HepG2 (cell line): Measurements from ENCODE around the gene SLC13A3. TPM values are rescaled to one million over a fixed set of nuclear protein-coding genes. Genes with fewer than 3 reads are reported as not detected.

Experiments
- ATAC-seq: fragments of 200-7000 bp; cut with Tn5 transposase; 3 replicates; pipeline ENCODE4 v1.9.1; 2020; ENCODE audit warnings: mild to moderate bottlenecking, moderate library complexity
- BruUV-seq: library from RNA; stranded (reverse); fragments of 400-500 nt; replicated peaks from 2 replicates; lab custom pipeline; 2021; lab: Mats Ljungman, UMichigan
- CTCF ChIA-PET: fragments of 300-600 bp; formaldehyde crosslinking; extraction: SDS; loops from one replicate; lab custom pipeline; 2021; ENCODE audit warnings: low total read pairs, inconsistent platforms, low intra/inter-chr PET ratio; lab: Yijun Ruan, JAX
- POLR2A ChIA-PET: fragments of 350-600 bp; sonication (Branson Sonifier 250); formaldehyde crosslinking; loops from one replicate; lab custom pipeline; 2020; ENCODE audit warnings: antibody characterized with exemption, inconsistent platforms; lab: Yijun Ruan, JAX
- DNase-seq: peaks from one replicate; pipeline ENCODE4 v3.0.0-alpha.2; 2015; ENCODE audit warnings: low spot score
- FAIRE-seq: peaks from 3 replicates; lab custom pipeline; 2011; peaks lifted over from hg19 to GRCh38; lab: Jason Lieb, UNC
- H2AFZ ChIP-seq: one replicate; pipeline ENCODE4 v1.6.1; 2011; ENCODE audit warnings: low read length, inconsistent platforms
- H3K27ac ChIP-seq: fragments of 300-600 bp; 3 replicates; pipeline ENCODE4 v1.8.0; 2011; ENCODE audit warnings: mixed run types, mild to moderate bottlenecking, mixed read lengths, low read length, inconsistent platforms; ENCODE audit not compliant: insufficient read depth; ENCODE audit errors: extremely low read length
- H3K27me3 ChIP-seq, 2 experiments: fragments of 200-600 bp in 1 of 2; 2 replicates in 1 of 2; 3 replicates in 1 of 2; pipeline versions ENCODE4 v1.6.0 to v1.8.0; 2011; ENCODE audit warnings: low read length in 2 of 2, mild to moderate bottlenecking in 2 of 2, moderate library complexity in 2 of 2, inconsistent platforms in 1 of 2; ENCODE audit not compliant: insufficient read depth in 2 of 2, control insufficient read depth in 1 of 2
- H3K36me3 ChIP-seq, 2 experiments: fragments of 200-600 bp in 1 of 2; replicated peaks in 1 of 2; 2 replicates in 1 of 2; 3 replicates in 1 of 2; pipeline versions ENCODE4 v1.5.1 to v1.8.0; 2011; ENCODE audit warnings: low read length in 2 of 2, inconsistent platforms in 1 of 2; ENCODE audit not compliant: insufficient read depth in 2 of 2, control insufficient read depth in 1 of 2
- H3K4me1 ChIP-seq: 2 replicates; pipeline ENCODE4 v1.5.1; 2012; ENCODE audit warnings: low read length, inconsistent platforms; ENCODE audit not compliant: insufficient read depth
- H3K4me2 ChIP-seq: 2 replicates; pipeline ENCODE4 v1.6.0; 2011; ENCODE audit warnings: low read depth, low read length, inconsistent platforms
- H3K4me3 ChIP-seq, 3 experiments: fragments of 200-600 bp in 1 of 3; sonication (generic), shearing (Covaris generic) in 1 of 3; replicated peaks in 1 of 3; 2 replicates each; pipeline ENCODE4 v1.5.1; 2011 to 2016; ENCODE audit warnings: low read length in 3 of 3, inconsistent platforms in 2 of 3, low read depth in 2 of 3, mild to moderate bottlenecking in 2 of 3, control low read depth in 1 of 3, mixed read lengths in 1 of 3; ENCODE audit not compliant: insufficient read depth in 1 of 3
- H3K79me2 ChIP-seq: one replicate; pipeline ENCODE4 v1.6.1; 2011; ENCODE audit warnings: low read length, inconsistent platforms; ENCODE audit not compliant: insufficient read depth
- H3K9ac ChIP-seq: 2 replicates; pipeline ENCODE4 v1.6.0; 2011; ENCODE audit warnings: mild to moderate bottlenecking, low read depth, low read length, inconsistent platforms; ENCODE audit not compliant: insufficient read depth
- H3K9me3 ChIP-seq: 2 replicates; pipeline ENCODE4 v1.5.1; 2012; ENCODE audit warnings: mild to moderate bottlenecking, low read length
- H4K20me1 ChIP-seq: 2 replicates; pipeline ENCODE4 v1.6.0; 2011; ENCODE audit warnings: inconsistent platforms, mild to moderate bottlenecking, low read length, moderate library complexity; ENCODE audit not compliant: insufficient read depth
- SP5 ChIP-seq: IDR thresholded peaks from 2 replicates; pipeline ENCODE4 v1.6.1; 2016; ENCODE audit warnings: low read depth, borderline replicate concordance
- ZBTB7A ChIP-seq: sonication (generic); formaldehyde crosslinking; IDR thresholded peaks from 2 replicates; pipeline ENCODE4 v1.8.0; 2022; ENCODE audit warnings: mild to moderate bottlenecking, missing genetic modification reagents
- ZKSCAN1 ChIP-seq: fragments of 150-350 bp; IDR thresholded peaks from 2 replicates; pipeline ENCODE4 v1.6.1; 2014; ENCODE audit warnings: low read length
- ZNF629 ChIP-seq: sonication (generic); formaldehyde crosslinking; conservative IDR thresholded peaks from 2 replicates; pipeline ENCODE4 v1.5.0; 2020; ENCODE audit warnings: missing genetic modification reagents
- WGBS: methylation state at CpG from one replicate; pipeline ENCODE4 v1.1.6; 2017; ENCODE audit warnings: low lambda C conversion rate; 5-methylcytosine and 5-hydroxymethylcytosine counted together
- in situ Hi-C: cut with HindIII; loops from 2 replicates; pipeline ENCODE4 v1.10.0; 2017; ENCODE audit warnings: low pct_unique_long_range_greater_than_20kb; ENCODE audit not compliant: extremely low pct_ligation_motif_present
- intact Hi-C: fragments of 100-400 bp; cut with micrococcal nuclease; formaldehyde crosslinking; loops from one replicate; pipeline ENCODE4 v1.10.0; 2022; ENCODE audit not compliant: unreplicated experiment
- polyA plus RNA-seq, 8 experiments: library from polyadenylated mRNA; depleted of rRNA in 3 of 8; stranded (reverse) in 7 of 8; unstranded in 1 of 8; fragments of >200 nt; fragmentation: Illumina TruSeq in 4 of 8; extraction: Trizol in 4 of 8; gene quantifications; 2 replicates each; pipeline versions ENCODE4 v1.2.1 to v1.2.3, GENCODE V29; 2011 to 2016; ENCODE audit warnings: low read depth in 4 of 8, missing spikeins in 1 of 8, mixed read lengths in 1 of 8; ENCODE audit not compliant: insufficient read depth in 1 of 8
- total RNA-seq, 5 experiments: library from RNA; depleted of rRNA; stranded (reverse); fragments of >200 nt; fragmentation: Illumina TruSeq; extraction: Trizol; gene quantifications; 2 replicates each; pipeline ENCODE4 v1.2.3, GENCODE V29; 2016; ENCODE audit warnings: low read depth in 1 of 5
- TF ChIP-seq, protein P1 (sequence below): sonication (generic); formaldehyde crosslinking; IDR thresholded peaks from 2 replicates; pipeline ENCODE4 v1.5.0; 2020; ENCODE audit warnings: mild to moderate bottlenecking, missing genetic modification reagents
- TF ChIP-seq, protein P2 (sequence below): IDR thresholded peaks from 2 replicates; pipeline ENCODE4 v1.6.1; 2016; ENCODE audit warnings: low read depth, borderline replicate concordance

Gene SLC13A3
- total and polyA plus RNA-seq, 2 of the 13 experiments (the other 11 are each of a cell fraction or from before 2014, with no cell fraction given) = 66.5 to 76.0 TPM

DNA sequence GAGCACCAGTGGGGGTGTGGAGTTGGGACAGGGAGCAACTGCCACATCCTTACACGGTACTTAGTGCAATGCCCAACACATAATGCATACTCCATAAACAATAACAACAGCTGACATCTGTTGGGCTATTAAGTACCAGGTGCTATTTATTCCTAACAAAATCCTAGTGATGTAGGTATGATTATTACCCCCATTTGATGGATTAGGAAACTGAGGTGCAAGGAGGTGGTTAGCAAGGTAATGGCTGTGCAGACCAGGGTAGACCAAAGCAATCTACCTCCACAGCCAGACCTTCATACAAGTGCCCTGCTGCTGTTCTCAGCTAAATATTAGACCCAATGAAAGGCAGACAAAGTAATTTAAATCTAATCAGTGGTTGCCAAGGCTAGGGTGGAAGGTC lies 36.8 kb downstream of the SLC13A3 start:
- TF ChIP-seq, protein P1, sequence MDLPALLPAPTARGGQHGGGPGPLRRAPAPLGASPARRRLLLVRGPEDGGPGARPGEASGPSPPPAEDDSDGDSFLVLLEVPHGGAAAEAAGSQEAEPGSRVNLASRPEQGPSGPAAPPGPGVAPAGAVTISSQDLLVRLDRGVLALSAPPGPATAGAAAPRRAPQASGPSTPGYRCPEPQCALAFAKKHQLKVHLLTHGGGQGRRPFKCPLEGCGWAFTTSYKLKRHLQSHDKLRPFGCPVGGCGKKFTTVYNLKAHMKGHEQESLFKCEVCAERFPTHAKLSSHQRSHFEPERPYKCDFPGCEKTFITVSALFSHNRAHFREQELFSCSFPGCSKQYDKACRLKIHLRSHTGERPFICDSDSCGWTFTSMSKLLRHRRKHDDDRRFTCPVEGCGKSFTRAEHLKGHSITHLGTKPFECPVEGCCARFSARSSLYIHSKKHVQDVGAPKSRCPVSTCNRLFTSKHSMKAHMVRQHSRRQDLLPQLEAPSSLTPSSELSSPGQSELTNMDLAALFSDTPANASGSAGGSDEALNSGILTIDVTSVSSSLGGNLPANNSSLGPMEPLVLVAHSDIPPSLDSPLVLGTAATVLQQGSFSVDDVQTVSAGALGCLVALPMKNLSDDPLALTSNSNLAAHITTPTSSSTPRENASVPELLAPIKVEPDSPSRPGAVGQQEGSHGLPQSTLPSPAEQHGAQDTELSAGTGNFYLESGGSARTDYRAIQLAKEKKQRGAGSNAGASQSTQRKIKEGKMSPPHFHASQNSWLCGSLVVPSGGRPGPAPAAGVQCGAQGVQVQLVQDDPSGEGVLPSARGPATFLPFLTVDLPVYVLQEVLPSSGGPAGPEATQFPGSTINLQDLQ (CRISPR knock-in tag) = 0 out of 2 replicates have a peak, but pooled peaks have one; percentile 37
- TF ChIP-seq, protein P2, sequence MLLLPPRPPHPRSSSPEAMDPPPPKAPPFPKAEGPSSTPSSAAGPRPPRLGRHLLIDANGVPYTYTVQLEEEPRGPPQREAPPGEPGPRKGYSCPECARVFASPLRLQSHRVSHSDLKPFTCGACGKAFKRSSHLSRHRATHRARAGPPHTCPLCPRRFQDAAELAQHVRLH (CRISPR knock-in tag) = no peak
- peak; percentile 26; the same call in 1 of the 2 replicates for TF ChIP-seq ZBTB7A (CRISPR knock-in tag)
- peak; percentile 79 for TF ChIP-seq ZNF629
- TF ChIP-seq, all 625 proteins: peak for 3
- H3K9ac ChIP-seq = no peak overlapping the region
- POLR2A ChIA-PET = no interaction called here
- H2AFZ ChIP-seq = no peak overlapping the region
- no peaks in the 10 kb centered on the region for H4K20me1 ChIP-seq
- in situ Hi-C loops (no loop called here), intact Hi-C loops (no loop called here)
- H3K4me2 ChIP-seq = no peak overlapping the region
- peaks cover 22 to 50% of the 10 kb centered on the region in 2 experiments for H3K36me3 ChIP-seq
- WGBS = 90% methylated on average over 1 of the region's 1 CpG
- H3K27ac ChIP-seq = no peak overlapping the region
- H3K4me3 ChIP-seq = no peak overlapping the region
- H3K4me1 ChIP-seq = peaks cover 27% of the 10 kb centered on the region
- FAIRE-seq (no peak), ATAC-seq (no peak), DNase-seq (no peak)
- no peaks in the 10 kb centered on the region for H3K9me3 ChIP-seq
- CTCF ChIA-PET = no interaction called here
- no peaks in the 10 kb centered on the region for H3K27me3 ChIP-seq
- BruUV-seq = no TSS peak
- no peaks in the 10 kb centered on the region for H3K79me2 ChIP-seq

DNA sequence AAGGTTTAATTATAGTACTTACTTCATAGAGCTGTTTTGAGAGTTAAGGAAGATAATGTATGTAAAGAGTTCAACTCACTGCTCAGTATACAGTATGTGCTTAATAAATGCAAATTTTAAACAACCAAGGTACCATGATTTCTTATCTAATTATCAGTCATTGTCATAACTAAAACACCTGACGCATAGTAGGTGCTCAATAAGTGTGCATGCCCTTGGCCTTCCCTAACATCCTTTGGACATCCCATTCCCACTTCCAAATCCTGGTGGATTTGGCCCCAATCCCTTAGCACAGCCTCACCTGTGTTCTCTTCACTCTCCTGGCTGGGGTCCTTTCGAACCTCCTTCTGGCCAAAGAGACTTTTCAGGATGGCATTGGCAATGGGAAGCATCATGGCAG lies 41.1 kb downstream of the SLC13A3 start:
- no peaks in the 10 kb centered on the region for H3K79me2 ChIP-seq
- H2AFZ ChIP-seq = no peak overlapping the region
- ChIA-PET CTCF (no interaction called here), POLR2A (no interaction called here)
- no peak overlapping the region for H3K9ac ChIP-seq
- FAIRE-seq (no peak), DNase-seq (no peak), ATAC-seq (no peak)
- H3K4me1 ChIP-seq = peaks cover 49% of the 10 kb centered on the region
- H3K4me3 ChIP-seq = no peak overlapping the region
- no peak for TF ChIP-seq SP5
- TF ChIP-seq ZKSCAN1 = peak; percentile 78
- in situ Hi-C loops = no loop called here
- no peak overlapping the region for H3K27ac ChIP-seq
- WGBS = 96% methylated on average over 2 of the region's 2 CpGs
- H4K20me1 ChIP-seq = no peaks in the 10 kb centered on the region
- no peaks in the 10 kb centered on the region for H3K27me3 ChIP-seq
- H3K9me3 ChIP-seq = no peaks in the 10 kb centered on the region
- BruUV-seq = no TSS peak
- intact Hi-C loops = no loop called here
- no peak overlapping the region for H3K4me2 ChIP-seq
- H3K36me3 ChIP-seq = peaks cover 15 to 40% of the 10 kb centered on the region in 2 experiments
